Hypothalamus (tissue), 51 donors: ENCODE measurements around the gene ALDOA.
A peak's percentile ranks its signal among the peaks of the same experiment; 100 is the strongest.
"Not testable (repeated sequence)": the region's sequence is repeated elsewhere in the genome, so short reads cannot be mapped to it uniquely, and the experiment has no call there.

Source experiments
- DNase-seq, 51 donors: peaks; one replicate each; lab custom pipeline; 2025; lab: John Stamatoyannopoulos, UW

Gene ALDOA

DNA sequence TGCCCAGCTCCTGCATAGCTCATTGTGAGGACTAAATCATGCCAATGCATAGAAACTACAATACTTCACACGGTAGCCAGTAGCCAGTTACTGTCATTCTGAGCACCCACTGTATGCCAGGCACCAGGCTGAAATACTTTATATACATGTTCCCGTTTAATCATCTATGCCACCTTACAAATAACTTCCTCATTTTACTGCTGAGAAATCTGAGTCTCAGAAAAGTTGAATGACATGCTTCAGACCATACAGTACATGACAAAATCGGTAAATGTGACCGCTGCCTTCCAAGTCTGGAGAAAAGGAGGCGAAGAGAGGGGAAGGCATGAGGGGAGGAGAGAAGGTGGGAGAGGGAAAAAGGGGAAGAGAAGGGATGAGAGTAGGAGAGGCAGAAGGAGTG, 25.3 kb upstream of the ALDOA start:
- DNase-seq: no peak

DNA sequence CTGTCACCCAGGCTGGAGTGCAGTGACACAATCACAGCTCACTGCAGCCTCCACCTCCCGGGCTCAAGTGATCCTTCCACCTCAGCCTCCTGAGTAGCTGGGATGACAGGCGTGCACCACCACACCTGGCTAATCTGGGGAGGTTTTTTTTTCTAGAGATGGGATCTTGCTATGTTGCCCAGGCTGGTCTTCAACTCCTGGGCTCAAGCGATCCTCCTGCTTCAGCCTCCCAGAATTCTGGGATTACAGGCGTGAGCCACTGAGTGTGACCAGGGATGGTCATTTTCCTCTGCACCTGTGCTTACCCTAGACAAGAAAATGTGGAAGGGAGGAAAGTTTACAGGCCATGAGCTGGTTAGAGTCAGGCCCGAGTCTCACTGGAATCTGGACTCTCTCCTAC, 24.9 kb upstream of the ALDOA start:
- DNase-seq: not testable (repeated sequence)

DNA sequence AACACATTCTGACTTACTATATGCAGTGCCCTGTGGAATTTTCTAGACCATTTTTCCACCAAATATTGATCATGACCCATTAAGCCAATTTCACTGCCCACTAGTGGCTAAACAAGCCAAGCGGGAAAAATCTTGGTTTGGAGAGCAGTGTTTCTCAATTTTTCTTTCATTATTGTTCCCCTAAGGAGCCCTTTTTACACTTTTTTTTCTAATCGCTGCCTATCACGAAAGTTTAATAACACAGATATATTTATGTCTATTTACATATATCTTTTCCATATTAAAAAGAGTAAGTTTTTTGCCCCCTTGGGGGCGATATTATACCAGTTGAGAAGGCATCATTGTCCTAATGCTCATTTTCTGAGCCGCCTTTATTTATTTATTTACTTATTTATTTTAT, 23.7 kb upstream of the ALDOA start:
- no peak for DNase-seq

DNA sequence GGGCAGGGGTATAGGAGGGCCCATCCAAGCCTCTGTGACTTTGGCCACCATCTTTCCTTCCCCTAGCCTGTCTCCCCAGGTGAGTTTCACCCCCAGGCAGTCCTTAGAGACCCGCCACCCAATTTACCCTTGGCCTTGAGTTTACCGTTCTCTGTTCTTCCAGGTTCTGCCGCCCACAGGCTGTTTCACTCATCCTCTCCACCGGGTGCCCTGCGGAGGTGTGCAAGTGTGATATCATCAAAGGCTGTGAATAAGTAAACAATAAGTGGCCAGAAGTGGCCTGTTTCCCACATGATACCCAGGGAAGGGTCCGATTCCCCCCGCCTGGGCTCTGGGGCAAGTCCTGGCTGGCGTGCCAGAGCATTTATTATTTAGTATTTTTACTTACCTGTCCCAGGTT, 19.4 kb upstream of the ALDOA start:
- no peak for DNase-seq

DNA sequence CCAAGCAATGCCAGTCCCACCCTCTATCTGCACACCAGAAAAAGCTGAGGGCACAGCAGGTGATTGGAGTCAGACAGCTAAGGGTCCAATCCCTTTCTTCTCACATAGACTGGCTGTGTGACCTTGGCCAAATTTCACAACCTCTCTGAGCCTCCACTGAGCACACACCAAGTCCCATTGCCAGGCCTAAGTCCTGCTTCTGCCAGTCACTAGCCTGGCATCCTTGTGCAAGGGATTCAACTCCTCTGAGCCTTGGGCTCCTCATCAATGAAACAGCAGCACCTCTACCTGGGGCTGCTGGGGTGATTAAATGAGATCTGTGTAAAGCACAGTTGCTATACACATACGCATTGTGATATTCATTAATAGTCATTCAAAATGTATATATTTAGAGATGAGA, 19.0 kb upstream of the ALDOA start:
- DNase-seq: no peak

DNA sequence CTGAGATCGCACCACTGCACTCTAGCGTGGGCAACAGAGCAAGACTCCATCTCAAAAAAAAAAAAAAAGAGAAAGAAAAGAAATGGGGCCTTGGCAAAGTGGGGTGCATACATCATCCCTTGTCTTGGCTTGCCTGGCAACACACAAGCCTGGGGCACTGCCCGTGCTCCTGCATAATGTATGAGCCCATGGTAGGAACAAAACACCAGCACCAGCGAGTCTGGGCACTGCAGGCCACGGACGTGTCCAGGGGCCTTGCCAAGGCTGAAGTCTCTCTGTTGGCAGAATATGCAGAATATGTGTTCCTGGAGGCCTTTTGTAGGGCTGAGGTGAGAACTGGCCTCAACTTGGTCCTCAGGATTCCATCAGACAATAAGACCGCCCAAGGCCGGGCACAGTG, 15.7 kb upstream of the ALDOA start:
- DNase-seq: peak in 35 of 51 donors; percentile 12 to 87 (median 56)

DNA sequence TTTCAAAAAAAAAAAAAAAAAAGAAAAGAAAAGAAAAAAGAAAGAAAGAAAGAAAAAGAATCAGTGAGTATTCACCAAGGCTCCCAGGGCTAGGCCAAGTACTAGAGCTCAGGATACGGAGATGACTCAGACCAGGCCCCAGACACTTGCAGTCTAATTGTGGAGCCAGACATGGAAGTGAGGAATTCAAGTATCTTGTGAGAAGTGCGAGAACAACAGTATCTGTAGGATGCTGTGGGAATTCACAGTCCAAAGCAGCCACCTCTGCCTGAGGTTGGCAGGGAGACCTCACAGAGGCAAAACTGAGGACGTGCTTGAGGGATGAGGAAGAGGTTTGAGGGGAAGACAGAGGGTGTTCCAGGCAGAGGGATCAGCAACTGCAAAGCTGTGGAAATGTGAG, 14.0 kb upstream of the ALDOA start:
- no peak for DNase-seq

DNA sequence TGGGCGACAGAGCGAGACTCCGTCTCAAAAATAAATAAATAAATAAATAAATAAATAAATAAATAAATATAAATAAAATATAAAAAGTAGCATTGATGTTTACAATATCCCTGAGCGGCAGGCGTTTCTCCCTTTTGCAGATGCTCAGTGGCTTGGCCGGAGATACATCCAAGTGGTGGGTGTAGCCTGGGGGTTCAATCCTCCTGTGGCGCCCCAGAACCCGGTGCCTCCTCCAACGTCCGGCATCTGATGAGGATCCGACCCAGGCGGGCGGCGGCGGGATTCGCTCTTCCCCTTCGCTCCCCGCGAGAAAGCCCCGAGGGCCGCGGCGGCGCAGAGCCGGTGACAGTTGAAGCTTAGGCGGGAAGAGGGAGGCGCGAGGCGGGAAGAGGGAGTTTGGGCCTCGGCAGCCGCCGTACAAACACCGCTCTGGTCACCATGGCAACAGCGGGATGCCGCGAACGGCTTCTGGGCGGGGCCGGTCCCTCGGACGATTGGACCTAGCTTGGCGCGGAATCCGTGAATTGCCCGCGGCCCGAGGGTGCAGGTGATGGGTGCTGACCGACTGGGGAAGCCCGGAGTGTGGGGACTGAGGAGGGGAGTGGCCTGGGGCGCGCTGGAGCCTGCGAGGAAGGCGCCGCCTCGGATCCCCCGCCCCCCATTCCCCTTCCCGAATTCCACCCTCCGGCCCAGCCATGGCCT, 12.7 kb upstream of the ALDOA start:
- DNase-seq: peak in 50 of 51 donors; percentile 44 to 91 (median 78)

DNA sequence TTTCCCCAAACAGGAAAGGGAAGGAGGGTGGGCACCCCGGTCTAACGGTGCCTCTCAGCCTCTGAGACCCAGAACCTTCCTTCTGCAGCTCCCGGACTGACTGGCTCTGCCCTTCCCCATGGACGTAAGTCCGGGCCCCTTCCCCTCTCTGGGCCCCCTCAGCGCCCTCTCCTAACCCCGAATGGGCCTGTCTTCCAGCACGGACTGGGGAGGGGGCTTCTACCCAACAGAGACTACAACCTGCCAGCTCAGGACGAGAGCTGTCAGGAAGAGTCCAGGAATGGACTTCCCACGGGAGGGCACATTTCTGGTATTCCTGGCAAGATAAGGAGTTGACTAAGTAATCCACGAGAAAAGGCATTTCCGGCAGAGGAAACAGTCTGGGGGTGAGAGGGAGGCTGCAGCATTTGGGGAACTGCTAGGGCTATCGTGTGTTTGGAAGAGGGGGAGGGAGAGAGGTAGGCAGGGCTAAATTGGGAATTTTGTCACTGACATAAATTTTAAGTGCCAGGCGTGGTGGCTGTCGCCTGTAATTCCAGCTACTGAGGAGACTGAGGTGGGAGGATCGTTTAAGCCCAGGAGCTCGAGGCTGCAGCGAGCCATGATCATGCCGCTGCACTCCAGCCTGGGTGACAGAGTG, 12.1 kb upstream of the ALDOA start:
- no peak for DNase-seq

DNA sequence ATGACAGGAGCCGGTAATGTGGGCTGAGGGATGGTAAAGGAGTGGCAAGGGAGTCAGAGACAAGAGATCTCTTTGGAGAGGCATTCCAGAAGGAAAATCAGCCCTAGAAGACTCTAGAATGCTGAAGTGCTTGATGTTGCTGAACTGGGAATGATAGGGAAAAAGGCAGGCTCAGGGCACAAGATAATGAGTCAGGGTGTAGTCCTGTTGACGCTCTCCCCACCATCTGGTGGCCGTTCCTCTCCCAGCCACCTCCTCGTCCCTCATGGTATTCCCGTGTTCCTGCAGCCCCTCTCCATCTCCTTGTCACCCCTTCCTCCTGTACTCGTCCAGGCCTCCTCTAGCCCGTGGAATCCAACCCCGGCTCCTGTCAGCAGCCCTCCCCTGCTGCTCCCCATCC, 11.1 kb upstream of the ALDOA start:
- no peak for DNase-seq

DNA sequence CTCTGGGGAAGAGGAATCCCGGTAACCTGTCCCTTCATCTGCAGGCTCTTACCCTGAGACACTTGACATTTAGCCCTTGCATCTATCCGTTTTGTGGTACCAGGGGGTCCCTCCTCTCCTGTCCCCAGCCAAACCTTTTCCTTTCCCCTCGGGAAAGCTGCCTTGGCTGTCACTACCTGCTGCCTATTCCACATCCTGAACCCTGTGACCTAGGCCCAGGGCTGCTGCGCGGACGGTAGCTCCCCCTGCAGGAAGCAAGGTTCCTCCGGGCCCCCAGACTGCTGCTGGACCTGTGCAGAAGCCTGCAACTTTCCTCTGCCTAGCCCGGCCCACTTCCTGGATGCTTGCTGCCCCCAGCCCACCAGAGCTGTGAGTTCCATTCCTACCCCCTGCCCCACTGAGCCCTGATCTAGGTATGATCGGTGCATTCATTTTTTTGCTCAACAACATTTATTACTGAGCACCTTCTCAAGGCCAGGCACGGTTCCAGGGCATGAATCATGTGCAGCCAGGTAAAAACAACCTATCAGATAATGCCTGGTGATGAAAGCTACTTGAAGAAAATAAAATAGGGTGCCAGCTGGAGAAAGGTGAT, 10.5 kb upstream of the ALDOA start:
- peak in 4 of 51 donors; percentile 3 to 11 (median 8) for DNase-seq

DNA sequence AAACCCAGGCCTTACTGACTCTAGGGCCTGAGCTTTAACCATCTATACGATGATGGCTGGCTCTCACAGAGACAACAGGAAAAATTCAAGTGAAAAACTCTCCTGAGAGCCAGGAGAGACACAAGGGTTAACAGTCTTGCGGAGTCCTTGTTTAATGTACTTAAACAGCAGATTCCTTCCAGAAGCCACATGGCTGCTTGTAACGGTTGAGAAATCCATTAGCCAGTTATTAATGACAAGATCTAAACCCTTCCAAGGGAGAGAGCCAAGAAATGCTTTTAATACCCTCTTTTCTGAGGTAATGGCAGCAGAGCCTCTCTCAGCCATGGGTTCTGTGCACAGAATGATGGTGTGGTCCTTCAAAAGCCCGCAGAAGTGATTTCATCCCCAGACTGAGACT, 5.2 kb upstream of the ALDOA start:
- DNase-seq: no peak

DNA sequence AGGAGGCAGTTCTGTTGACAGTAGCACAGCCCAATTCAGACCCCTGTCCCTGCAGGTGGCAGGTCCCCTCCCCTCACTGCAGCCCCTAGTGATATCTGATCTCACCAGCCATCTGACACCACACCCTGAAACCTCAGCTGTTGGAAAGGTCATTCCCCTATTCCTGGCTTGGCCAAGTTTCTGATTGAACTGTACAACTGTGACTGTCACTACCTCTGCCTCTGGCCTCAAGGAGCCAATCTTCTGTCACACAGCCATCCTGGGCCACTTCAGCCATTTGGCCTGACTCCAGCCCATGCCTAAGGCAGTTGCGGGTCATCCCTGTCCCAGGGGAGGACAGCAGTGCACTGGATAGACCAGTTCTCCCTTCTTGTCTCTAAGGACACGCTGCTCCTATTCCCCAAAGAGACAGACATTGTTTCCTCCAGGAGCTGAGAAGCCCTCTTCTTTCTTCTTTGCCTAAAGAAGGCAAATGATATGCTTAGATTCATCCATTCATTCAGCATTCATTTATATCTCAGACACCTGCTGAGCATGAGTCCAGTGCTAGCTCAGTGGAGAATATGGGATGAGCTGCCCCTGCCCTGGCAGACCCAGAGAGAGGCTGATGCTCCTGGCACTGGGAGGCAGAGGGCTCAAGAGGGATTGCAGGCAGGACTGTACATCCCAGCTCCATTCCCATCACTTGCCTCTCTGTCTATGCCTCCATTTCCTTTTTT, 4.6 kb upstream of the ALDOA start:
- DNase-seq: no peak

DNA sequence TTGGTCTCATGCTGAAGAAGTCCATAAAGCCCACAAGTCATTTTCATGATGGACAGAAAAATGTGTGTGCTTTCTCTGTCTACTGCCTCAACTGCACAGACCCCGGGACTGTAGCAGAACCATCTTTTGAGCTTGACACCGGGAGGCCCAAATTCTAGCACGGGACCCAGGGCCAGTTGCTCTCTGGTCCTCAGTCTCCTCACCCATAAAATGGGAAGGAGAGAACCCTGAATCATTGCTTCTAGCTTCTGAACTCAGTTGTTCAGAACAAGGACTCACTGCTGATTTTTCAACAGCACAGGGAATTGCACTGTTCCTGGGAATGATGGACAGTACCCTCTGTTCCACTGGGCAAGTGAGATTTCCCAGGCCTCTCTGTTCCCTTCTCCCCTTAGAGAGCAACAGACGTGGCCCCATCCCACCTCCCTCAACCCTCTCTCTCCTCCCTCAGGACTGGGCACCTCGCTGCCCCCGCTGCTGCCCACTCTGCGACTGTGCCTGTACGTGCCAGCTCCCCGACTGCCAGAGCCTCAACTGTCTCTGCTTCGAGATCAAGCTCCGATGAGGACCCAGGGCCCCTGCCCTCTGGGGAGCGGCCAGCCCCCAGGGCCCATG, 2.2 kb upstream of the ALDOA start:
- peak in 6 of 51 donors; percentile 40 to 52 (median 43) for DNase-seq

DNA sequence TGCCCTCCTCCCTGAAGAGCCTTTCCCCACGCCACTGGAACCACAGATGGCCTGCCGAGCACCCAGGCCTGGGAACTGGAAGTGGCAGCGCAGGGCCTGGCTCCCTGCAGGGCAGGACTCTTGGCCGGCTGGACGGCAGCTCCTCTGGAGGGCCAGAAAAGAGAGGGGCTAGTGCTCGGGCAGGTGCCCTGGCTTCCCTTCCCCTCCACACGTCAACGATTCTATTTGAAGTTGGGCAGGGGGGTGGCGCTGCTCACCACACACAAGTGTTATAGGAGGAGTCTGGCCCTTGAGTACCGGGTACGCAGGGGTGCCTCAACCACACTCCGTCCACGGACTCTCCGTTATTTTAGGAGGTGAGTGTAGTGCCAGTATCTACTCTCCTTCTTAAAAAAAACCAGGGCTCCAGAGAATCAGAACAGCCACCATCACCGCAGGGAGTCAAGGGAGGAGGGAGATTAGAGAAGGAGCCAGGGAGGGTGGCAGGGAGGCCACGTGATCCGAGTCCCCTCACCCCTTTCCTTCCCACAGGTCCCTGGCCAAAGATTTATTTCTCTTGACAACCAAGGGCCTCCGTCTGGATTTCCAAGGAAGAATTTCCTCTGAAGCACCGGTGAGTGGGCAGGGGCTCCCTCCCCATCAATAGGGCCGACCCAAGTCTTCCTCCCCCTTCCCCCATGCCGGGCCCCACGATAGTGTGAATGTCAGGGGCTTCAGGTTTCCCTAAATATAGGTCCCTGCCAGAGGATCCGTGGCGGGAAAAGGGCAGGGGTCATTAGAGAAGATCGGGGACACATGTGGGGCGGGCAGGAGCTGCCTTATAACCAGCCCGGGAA, 1.4 kb upstream of the ALDOA start:
- DNase-seq: peak in 49 of 51 donors; percentile 23 to 86 (median 72)

DNA sequence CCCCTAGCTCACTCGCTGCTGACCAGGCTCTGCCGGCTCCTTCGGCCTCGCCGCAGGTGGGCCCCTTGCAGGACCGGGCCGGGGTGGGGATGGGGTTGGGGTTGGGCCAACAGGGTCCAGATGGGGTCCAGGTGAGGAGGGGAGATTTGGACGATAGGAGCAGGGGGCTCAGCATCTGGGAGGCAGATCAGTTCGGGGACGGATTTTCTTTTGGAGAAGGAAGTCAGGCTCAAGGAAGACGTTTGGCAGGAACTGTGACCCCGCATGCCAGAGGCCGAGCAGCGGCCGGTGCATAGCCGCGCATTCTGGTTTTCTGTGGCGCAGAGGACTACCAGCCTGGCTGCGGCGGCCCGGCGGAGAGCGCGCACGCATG, 845 bp upstream of the ALDOA start:
- DNase-seq: peak in 7 of 51 donors; percentile 39 to 82 (median 50)

DNA sequence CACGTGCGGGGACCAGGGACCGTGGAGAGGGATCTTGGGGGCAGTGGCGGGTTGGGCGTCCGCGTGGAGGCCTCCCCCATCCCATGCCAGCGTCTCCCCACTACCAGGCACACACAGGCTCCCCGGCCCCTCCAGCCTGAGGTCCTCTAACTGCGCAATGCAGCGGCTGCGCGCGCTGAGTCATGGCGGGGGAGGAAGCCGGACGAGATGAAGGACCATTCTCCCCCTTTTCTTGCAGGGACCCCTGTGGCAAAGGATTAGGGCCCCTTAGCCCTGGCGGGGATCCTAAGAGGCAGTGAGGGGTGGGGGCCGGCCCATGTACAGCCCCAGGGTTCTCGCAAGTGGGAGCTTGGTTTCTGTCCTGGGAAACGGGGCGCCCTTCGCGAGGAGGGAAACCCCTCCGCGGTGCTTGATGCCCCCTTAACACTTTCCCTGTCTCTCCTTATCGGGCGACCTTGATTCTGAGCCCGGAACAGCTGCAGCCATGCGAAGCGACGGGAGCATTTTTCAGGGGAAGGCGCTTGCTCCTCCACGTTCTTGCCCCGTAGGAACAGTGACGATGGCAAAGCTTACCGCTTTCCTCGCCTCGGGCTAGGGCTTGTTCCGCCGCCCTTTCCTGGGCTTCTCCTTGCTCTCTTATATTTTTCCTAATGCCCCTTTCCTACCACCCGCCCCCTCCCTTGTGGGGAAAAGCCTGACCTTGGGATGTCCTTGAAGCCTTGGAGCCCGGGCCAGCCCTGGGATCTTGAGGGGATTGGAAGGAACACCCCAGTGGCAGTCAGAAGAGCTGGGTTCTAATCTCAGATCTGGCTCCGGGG, 592 bp downstream of the ALDOA start:
- DNase-seq: peak in 7 of 51 donors; percentile 26 to 58 (median 42)

DNA sequence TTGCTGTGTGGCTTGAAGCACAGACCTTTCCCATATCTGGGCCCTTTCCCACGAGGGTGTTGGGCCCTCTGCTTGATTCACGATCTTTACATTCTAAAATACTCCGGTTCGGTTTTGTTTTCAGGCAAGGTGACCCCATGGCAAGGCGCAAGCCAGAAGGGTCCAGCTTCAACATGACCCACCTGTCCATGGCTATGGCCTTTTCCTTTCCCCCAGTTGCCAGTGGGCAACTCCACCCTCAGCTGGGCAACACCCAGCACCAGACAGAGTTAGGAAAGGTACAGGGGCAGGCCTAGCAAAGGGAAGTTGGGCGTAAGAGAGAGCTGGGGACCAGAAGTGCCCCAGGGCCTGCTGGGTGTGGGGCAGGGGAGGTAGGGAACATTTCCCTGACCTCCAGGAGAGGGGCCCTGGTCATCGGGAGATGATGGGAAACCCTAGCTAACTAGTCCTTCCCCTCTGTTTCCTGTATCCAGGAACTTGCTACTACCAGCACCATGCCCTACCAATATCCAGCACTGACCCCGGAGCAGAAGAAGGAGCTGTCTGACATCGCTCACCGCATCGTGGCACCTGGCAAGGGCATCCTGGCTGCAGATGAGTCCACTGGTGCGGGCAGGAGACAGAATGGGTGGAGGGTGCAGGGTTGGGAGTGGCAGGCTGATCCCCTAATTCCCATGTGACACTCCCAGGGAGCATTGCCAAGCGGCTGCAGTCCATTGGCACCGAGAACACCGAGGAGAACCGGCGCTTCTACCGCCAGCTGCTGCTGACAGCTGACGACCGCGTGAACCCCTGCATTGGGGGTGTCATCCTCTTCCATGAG, 1.4 kb downstream of the ALDOA start:
- peak in 19 of 51 donors; percentile 6 to 46 (median 18) for DNase-seq
